ENCODE measurements around the gene SAMD5.

The SAMD5 gene

GRCh38 chr6:147567141-147567805 lies 58.8 kb downstream of the SAMD5 start:
- DNase-seq: no peak

- no peak for DNase-seq
Observed at GRCh38 chr6:147569788-147570187, 61.3 kb downstream of the SAMD5 start.

GRCh38 chr6:147570681-147571080 lies 62.2 kb downstream of the SAMD5 start:
- DNase-seq: no peak

- DNase-seq: no peak
Observed at GRCh38 chr6:147577488-147577887, 69.0 kb downstream of the SAMD5 start.

- DNase-seq: no peak
Observed at GRCh38 chr6:147578159-147578558, 69.7 kb downstream of the SAMD5 start.

- no peak for DNase-seq
Observed at GRCh38 chr6:147578883-147579282, 70.4 kb downstream of the SAMD5 start.

- DNase-seq: no peak
Observed at GRCh38 chr6:147579667-147580066, 71.2 kb downstream of the SAMD5 start.

- DNase-seq: no peak
Observed at GRCh38 chr6:147582991-147583390, 74.5 kb downstream of the SAMD5 start.

- DNase-seq: no peak
Observed at GRCh38 chr6:147585256-147585655, 76.8 kb downstream of the SAMD5 start.

- DNase-seq: no peak
Observed at GRCh38 chr6:147586044-147586443, 77.6 kb downstream of the SAMD5 start.

- DNase-seq: no peak
Observed at GRCh38 chr6:147587907-147588306, 79.4 kb downstream of the SAMD5 start.

GRCh38 chr6:147588469-147588868 lies 80.0 kb downstream of the SAMD5 start:
- DNase-seq: no peak

GRCh38 chr6:147589739-147590250 lies 81.3 kb downstream of the SAMD5 start:
- DNase-seq: no peak

- DNase-seq: no peak
Observed at GRCh38 chr6:147595961-147596360, 87.5 kb downstream of the SAMD5 start.

GRCh38 chr6:147603392-147604081 lies 95.0 kb downstream of the SAMD5 start:
- no peak for DNase-seq

GRCh38 chr6:147604373-147604772 lies 95.9 kb downstream of the SAMD5 start:
- no peak for DNase-seq

- no peak for DNase-seq
Observed at GRCh38 chr6:147611992-147612391, 103.5 kb downstream of the SAMD5 start.

- no peak for DNase-seq
Observed at GRCh38 chr6:147614501-147614900, 106.0 kb downstream of the SAMD5 start.

GRCh38 chr6:147615659-147616456 lies 107.4 kb downstream of the SAMD5 start:
- DNase-seq: no peak

GRCh38 chr6:147617366-147617765 lies 108.9 kb downstream of the SAMD5 start:
- DNase-seq: no peak

GRCh38 chr6:147618457-147618856 lies 110.0 kb downstream of the SAMD5 start:
- DNase-seq: no peak

GRCh38 chr6:147618927-147619326 lies 110.4 kb downstream of the SAMD5 start:
- DNase-seq: no peak

Data from cerebellar nuclear complex (tissue), 1 donor.